Mesenchymal stem cell (in vitro differentiated cells and primary cell): Measurements from ENCODE around the gene PIBF1.

Experiments
- DNase-seq: peaks from one replicate; pipeline ENCODE4 v3.0.0-alpha.2; 2013
- H2AFZ ChIP-seq: one replicate; pipeline ENCODE4 v1.6.1; 2013; ENCODE audit warnings: low read depth, mild to moderate bottlenecking, control low read depth, inconsistent platforms, low read length, moderate library complexity
- H2AK5ac ChIP-seq: 2 replicates; pipeline ENCODE4 v1.6.1; 2013; ENCODE audit warnings: low read length, moderate library complexity, mild to moderate bottlenecking, inconsistent platforms; ENCODE audit not compliant: severe bottlenecking
- H2BK120ac ChIP-seq: one replicate; pipeline ENCODE4 v1.6.1; 2013; ENCODE audit warnings: low read depth, mild to moderate bottlenecking, inconsistent platforms, low read length, moderate library complexity
- H2BK12ac ChIP-seq, 2 experiments: one replicate each; pipeline ENCODE4 v1.6.1; 2013; ENCODE audit warnings: inconsistent platforms in 2 of 2, low read length in 2 of 2, mild to moderate bottlenecking in 2 of 2, moderate library complexity in 2 of 2, control low read depth in 1 of 2
- H2BK15ac ChIP-seq: one replicate; pipeline ENCODE4 v1.6.1; 2013; ENCODE audit warnings: mild to moderate bottlenecking, low read depth, inconsistent platforms; ENCODE audit not compliant: poor library complexity, severe bottlenecking
- H2BK5ac ChIP-seq: 2 replicates; pipeline ENCODE4 v1.6.1; 2013; ENCODE audit warnings: low read depth, mild to moderate bottlenecking, low read length, control low read depth, inconsistent platforms; ENCODE audit not compliant: poor library complexity, severe bottlenecking
- H3K14ac ChIP-seq, 2 experiments: one replicate each; pipeline ENCODE4 v1.6.1; 2013; ENCODE audit warnings: inconsistent platforms in 2 of 2, low read length in 2 of 2, control low read depth in 1 of 2, mild to moderate bottlenecking in 1 of 2, moderate library complexity in 1 of 2
- H3K18ac ChIP-seq, 2 experiments: one replicate each; pipeline ENCODE4 v1.6.1; 2013; ENCODE audit warnings: inconsistent platforms in 2 of 2, low read length in 2 of 2, control low read depth in 1 of 2, low read depth in 1 of 2, mild to moderate bottlenecking in 1 of 2
- H3K23ac ChIP-seq, 2 experiments: one replicate each; pipeline ENCODE4 v1.6.1; 2013; ENCODE audit warnings: inconsistent platforms in 2 of 2, low read length in 2 of 2, mild to moderate bottlenecking in 2 of 2, moderate library complexity in 2 of 2, control low read depth in 1 of 2
- H3K27ac ChIP-seq: 2 replicates; pipeline ENCODE4 v1.5.1; 2013; ENCODE audit warnings: mild to moderate bottlenecking, moderate library complexity, low read length, control low read depth, inconsistent platforms; ENCODE audit not compliant: poor library complexity, severe bottlenecking
- H3K27me3 ChIP-seq, 2 experiments: 2 replicates each; pipeline versions ENCODE4 v1.6.1 to v1.7.0; 2013; ENCODE audit warnings: low read length in 2 of 2, mild to moderate bottlenecking in 2 of 2, moderate library complexity in 2 of 2, control low read depth in 1 of 2, inconsistent platforms in 1 of 2; ENCODE audit not compliant: control insufficient read depth in 1 of 2, insufficient read depth in 1 of 2
- H3K36me3 ChIP-seq, 2 experiments: 2 replicates each; pipeline versions ENCODE4 v1.6.1 to v1.7.0; 2013; ENCODE audit warnings: low read length in 2 of 2, control low read depth in 1 of 2, inconsistent platforms in 1 of 2, low read depth in 1 of 2, mild to moderate bottlenecking in 1 of 2; ENCODE audit not compliant: insufficient read depth in 2 of 2, control insufficient read depth in 1 of 2
- H3K4ac ChIP-seq, 2 experiments: one replicate each; pipeline ENCODE4 v1.6.1; 2013; ENCODE audit warnings: inconsistent platforms in 2 of 2, low read length in 2 of 2, mild to moderate bottlenecking in 2 of 2, moderate library complexity in 2 of 2, control low read depth in 1 of 2, low read depth in 1 of 2
- H3K4me1 ChIP-seq: 2 replicates; pipeline ENCODE4 v1.6.1; 2013; ENCODE audit warnings: low read depth, low read length, control low read depth; ENCODE audit not compliant: control insufficient read depth, insufficient read depth
- H3K4me2 ChIP-seq: 2 replicates; pipeline ENCODE4 v1.6.1; 2013; ENCODE audit warnings: low read length, mild to moderate bottlenecking, inconsistent platforms; ENCODE audit not compliant: poor library complexity, severe bottlenecking
- H3K4me3 ChIP-seq, 2 experiments: 2 replicates each; pipeline versions ENCODE4 v1.5.1 to v1.7.0; 2013; ENCODE audit warnings: low read length in 2 of 2, mild to moderate bottlenecking in 2 of 2, control low read depth in 1 of 2, low read depth in 1 of 2; ENCODE audit not compliant: insufficient read depth in 1 of 2
- H3K79me1 ChIP-seq: replicated peaks from 2 replicates; pipeline ENCODE4 v1.6.1; 2013; ENCODE audit warnings: mild to moderate bottlenecking, control low read depth, low read length, inconsistent platforms; ENCODE audit not compliant: poor library complexity, severe bottlenecking
- H3K9ac ChIP-seq: 2 replicates; pipeline ENCODE4 v1.7.0; 2013; ENCODE audit warnings: mild to moderate bottlenecking, low read length, moderate library complexity
- H3K9me3 ChIP-seq: 2 replicates; pipeline ENCODE4 v1.7.0; 2013; ENCODE audit warnings: mild to moderate bottlenecking, low read length; ENCODE audit not compliant: control insufficient read depth
- H4K8ac ChIP-seq: one replicate; pipeline ENCODE4 v1.6.1; 2013; ENCODE audit warnings: inconsistent platforms, mild to moderate bottlenecking, low read length, moderate library complexity
- H4K91ac ChIP-seq: one replicate; pipeline ENCODE4 v1.6.1; 2013; ENCODE audit warnings: mild to moderate bottlenecking, low read length, inconsistent platforms
- WGBS: methylation state at CpG from one replicate; pipeline ENCODE4 v1.1.7; 2013; ENCODE audit warnings: mixed read lengths; 5-methylcytosine and 5-hydroxymethylcytosine counted together

The PIBF1 gene

GRCh38 chr13:72960541-72960940 lies 178.6 kb downstream of the PIBF1 start:
- Histone ChIP-seq H3K9me3 (no peaks in the 10 kb centered on the region), H3K14ac (no peak overlapping the region), H3K27ac (no peak overlapping the region), H3K9ac (no peak overlapping the region), H2BK120ac (no peak overlapping the region), H4K8ac (no peak overlapping the region), H2BK15ac (no peak overlapping the region), H3K4me3 (no peak overlapping the region), H3K36me3 (peaks cover 0 to 14% of the 10 kb centered on the region in 2 experiments), H2BK5ac (no peak overlapping the region), H3K79me1 (no peaks in the 10 kb centered on the region), H3K18ac (no peak overlapping the region), H2AFZ (no peak overlapping the region), H3K4me2 (no peak overlapping the region), H2AK5ac (no peak overlapping the region), H3K4ac (no peak overlapping the region), H3K4me1 (no peaks in the 10 kb centered on the region), H4K91ac (no peak overlapping the region), H2BK12ac (no peak overlapping the region), H3K27me3 (no peaks in the 10 kb centered on the region), H3K23ac (no peak overlapping the region)
- no peak for DNase-seq

- peaks cover 0 to 7% of the 10 kb centered on the region in 2 experiments for H3K36me3 ChIP-seq
- H3K4ac ChIP-seq: no peak overlapping the region
- no peak overlapping the region for H3K9ac ChIP-seq
- no peak overlapping the region for H2BK120ac ChIP-seq
- H3K9me3 ChIP-seq: no peaks in the 10 kb centered on the region
- no peaks in the 10 kb centered on the region for H3K27me3 ChIP-seq
- no peak overlapping the region for H2BK5ac ChIP-seq
- no peak for DNase-seq
- no peak overlapping the region for H3K18ac ChIP-seq
- no peak overlapping the region for H2AFZ ChIP-seq
- no peak overlapping the region for H3K27ac ChIP-seq
- H2BK15ac ChIP-seq: no peak overlapping the region
- H3K4me1 ChIP-seq: no peaks in the 10 kb centered on the region
- no peak overlapping the region for H3K4me3 ChIP-seq
- no peaks in the 10 kb centered on the region for H3K79me1 ChIP-seq
- 100% methylated on average over 1 of the region's 1 CpG for WGBS
- H4K91ac ChIP-seq: no peak overlapping the region
- no peak overlapping the region for H3K4me2 ChIP-seq
- no peak overlapping the region for H2AK5ac ChIP-seq
- no peak overlapping the region for H3K23ac ChIP-seq
- H2BK12ac ChIP-seq: no peak overlapping the region
- no peak overlapping the region for H4K8ac ChIP-seq
- no peak overlapping the region for H3K14ac ChIP-seq
These were observed 181.8 kb downstream of the PIBF1 start for GRCh38 chr13:72963762-72964161.

- Histone ChIP-seq H3K4ac (no peak overlapping the region), H2BK5ac (no peak overlapping the region), H3K27me3 (no peaks in the 10 kb centered on the region), H3K27ac (no peak overlapping the region), H3K23ac (no peak overlapping the region), H2BK12ac (no peak overlapping the region), H3K4me1 (no peaks in the 10 kb centered on the region), H3K9me3 (no peaks in the 10 kb centered on the region), H3K18ac (no peak overlapping the region), H2BK15ac (no peak overlapping the region), H3K4me3 (no peak overlapping the region), H3K4me2 (no peak overlapping the region), H4K8ac (no peak overlapping the region), H2AK5ac (no peak overlapping the region), H4K91ac (no peak overlapping the region), H3K36me3 (peaks cover 0 to 5% of the 10 kb centered on the region in 2 experiments), H3K9ac (no peak overlapping the region), H3K79me1 (peaks cover 2% of the 10 kb centered on the region), H2BK120ac (no peak overlapping the region), H3K14ac (no peak overlapping the region), H2AFZ (no peak overlapping the region)
- WGBS: no CpG with 5 or more reads among the region's 2 CpGs
- no peak for DNase-seq
These were observed 188.5 kb downstream of the PIBF1 start for GRCh38 chr13:72970301-72970880.

GRCh38 chr13:72970956-72971355 lies 189.0 kb downstream of the PIBF1 start:
- Histone ChIP-seq H3K79me1 (peaks cover 2% of the 10 kb centered on the region), H4K91ac (no peak overlapping the region)

More at GRCh38 chr13:72970956-72971355, 189.0 kb downstream of the PIBF1 start:
- Histone ChIP-seq H4K8ac (no peak overlapping the region), H3K4me2 (no peak overlapping the region), H3K9me3 (no peaks in the 10 kb centered on the region), H3K27me3 (no peaks in the 10 kb centered on the region), H2BK15ac (no peak overlapping the region), H3K36me3 (peaks cover 0 to 8% of the 10 kb centered on the region in 2 experiments), H3K18ac (no peak overlapping the region), H2AK5ac (no peak overlapping the region), H2AFZ (no peak overlapping the region), H3K4ac (no peak overlapping the region), H2BK12ac (no peak overlapping the region), H2BK120ac (no peak overlapping the region), H3K14ac (no peak overlapping the region), H3K4me3 (no peak overlapping the region), H3K4me1 (no peaks in the 10 kb centered on the region), H3K23ac (no peak overlapping the region), H3K9ac (no peak overlapping the region), H3K27ac (no peak overlapping the region), H2BK5ac (no peak overlapping the region)
- no CpG with 5 or more reads among the region's 5 CpGs for WGBS
- DNase-seq: no peak
